SH-SY5Y (cell line): ENCODE measurements around the gene SNRNP48.

Experiments
- GATA2 ChIP-seq: IDR thresholded peaks from 2 replicates; pipeline ENCODE4 v1.6.1; 2011; ENCODE audit warnings: mild to moderate bottlenecking, low read depth, low read length
- GATA3 ChIP-seq: IDR thresholded peaks from 2 replicates; pipeline ENCODE4 v1.6.1; 2011; ENCODE audit warnings: low read depth, mild to moderate bottlenecking, low read length, moderate library complexity

- no peak for TF ChIP-seq GATA3
- no peak for TF ChIP-seq GATA2
Measured at GRCh38 chr6:7547315-7547714, 42.7 kb upstream of the SNRNP48 start.
